Peyer's patch (tissue), 4 donors: ENCODE measurements around the gene ARID5A. TPM values are rescaled to one million over a fixed set of nuclear protein-coding genes. Genes with fewer than 3 reads are reported as not detected.
A peak's percentile ranks its signal among the peaks of the same experiment; 100 is the strongest.

Experiments used
- DNase-seq, 3 donors: peaks; one replicate each; pipeline ENCODE4 v3.0.0-alpha.2; 2017 to 2019
- H3K27ac ChIP-seq, 4 donors: fragments of 200-600 bp; sonication (generic); one replicate each; pipeline ENCODE4 v1.5.1; 2016 to 2019
- H3K27me3 ChIP-seq, 2 donors: fragments of 200-600 bp; sonication (generic); one replicate each; pipeline ENCODE4 v1.5.1; 2019
- H3K36me3 ChIP-seq, 3 donors: fragments of 200-600 bp; sonication (generic); one replicate each; pipeline ENCODE4 v1.5.1; 2016 to 2019
- H3K4me1 ChIP-seq, 4 donors: fragments of 200-600 bp; sonication (generic); one replicate each; pipeline ENCODE4 v1.5.1; 2016 to 2019
- H3K4me3 ChIP-seq, 4 donors: fragments of 200-600 bp; sonication (generic); 1 replicate in 3 of 4; 2 replicates in 1 of 4; pipeline ENCODE4 v1.5.1; 2016 to 2019; ENCODE audit warnings: mild to moderate bottlenecking in 1 of 4
- H3K9me3 ChIP-seq, 4 donors: fragments of 200-600 bp; sonication (generic); one replicate each; pipeline ENCODE4 v1.5.1; 2016 to 2019; ENCODE audit warnings: mild to moderate bottlenecking in 1 of 4
- POLR2A ChIP-seq, 2 donors: fragments of 450-650 bp; IDR thresholded peaks; one replicate each; pipeline ENCODE4 v1.5.1; 2017; ENCODE audit warnings: antibody characterized with exemption in 2 of 2, mild to moderate bottlenecking in 2 of 2, moderate library complexity in 2 of 2
- total RNA-seq, 4 donors: library from RNA; depleted of rRNA; stranded (reverse); fragments of >200 nt; gene quantifications; one replicate each; pipeline ENCODE4 v1.1.0, GENCODE V29; 2016
- TF ChIP-seq, protein P1 (sequence below), 6 experiments: fragments of 450-650 bp in 4 of 6; fragments of 200-600 bp in 2 of 6; sonication (generic) in 1 of 6; IDR thresholded peaks; one replicate each; pipeline ENCODE4 v1.5.1; 2017 to 2019; ENCODE audit warnings: antibody characterized with exemption in 6 of 6, mild to moderate bottlenecking in 3 of 6, moderate library complexity in 1 of 6

ARID5A gene
- total RNA-seq, 4 donors from 2014 or later, result 3.9 to 44.6 (median 16.9) TPM

DNA sequence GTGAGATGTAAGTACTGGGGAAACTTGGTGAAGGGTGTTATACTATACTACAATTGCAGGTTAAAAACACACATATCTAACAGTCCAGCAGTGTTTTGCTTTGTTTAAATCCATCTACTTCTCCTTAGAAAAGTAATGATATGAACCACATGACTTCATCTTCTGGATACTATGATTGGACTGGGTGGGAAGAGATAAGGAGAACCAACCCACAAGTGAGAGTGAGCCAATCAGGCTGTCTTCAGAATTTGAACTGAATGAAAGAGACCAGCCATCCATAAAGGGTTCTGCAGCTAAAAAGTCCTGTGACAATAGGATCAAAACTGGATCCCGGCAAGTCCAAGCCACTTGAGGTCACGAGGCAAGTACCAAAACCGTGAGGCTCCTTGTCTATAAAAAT, 54.9 kb downstream of the ARID5A start:
- TF ChIP-seq POLR2A (IDR thresholded peaks at IDR 0.05), result no peak
- TF ChIP-seq, protein P1, sequence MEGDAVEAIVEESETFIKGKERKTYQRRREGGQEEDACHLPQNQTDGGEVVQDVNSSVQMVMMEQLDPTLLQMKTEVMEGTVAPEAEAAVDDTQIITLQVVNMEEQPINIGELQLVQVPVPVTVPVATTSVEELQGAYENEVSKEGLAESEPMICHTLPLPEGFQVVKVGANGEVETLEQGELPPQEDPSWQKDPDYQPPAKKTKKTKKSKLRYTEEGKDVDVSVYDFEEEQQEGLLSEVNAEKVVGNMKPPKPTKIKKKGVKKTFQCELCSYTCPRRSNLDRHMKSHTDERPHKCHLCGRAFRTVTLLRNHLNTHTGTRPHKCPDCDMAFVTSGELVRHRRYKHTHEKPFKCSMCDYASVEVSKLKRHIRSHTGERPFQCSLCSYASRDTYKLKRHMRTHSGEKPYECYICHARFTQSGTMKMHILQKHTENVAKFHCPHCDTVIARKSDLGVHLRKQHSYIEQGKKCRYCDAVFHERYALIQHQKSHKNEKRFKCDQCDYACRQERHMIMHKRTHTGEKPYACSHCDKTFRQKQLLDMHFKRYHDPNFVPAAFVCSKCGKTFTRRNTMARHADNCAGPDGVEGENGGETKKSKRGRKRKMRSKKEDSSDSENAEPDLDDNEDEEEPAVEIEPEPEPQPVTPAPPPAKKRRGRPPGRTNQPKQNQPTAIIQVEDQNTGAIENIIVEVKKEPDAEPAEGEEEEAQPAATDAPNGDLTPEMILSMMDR (IDR thresholded peaks at IDR 0.05), result no peak
- no peaks in the 10 kb centered on the region for H3K4me1 ChIP-seq
- H3K4me3 ChIP-seq, result no peak overlapping the region
- no peaks in the 10 kb centered on the region for H3K27me3 ChIP-seq
- H3K9me3 ChIP-seq, result no peaks in the 10 kb centered on the region
- no peak for DNase-seq
- H3K36me3 ChIP-seq, result peaks cover 0 to 46% (median 0%) of the 10 kb centered on the region in 3 donors
- no peak overlapping the region for H3K27ac ChIP-seq

DNA sequence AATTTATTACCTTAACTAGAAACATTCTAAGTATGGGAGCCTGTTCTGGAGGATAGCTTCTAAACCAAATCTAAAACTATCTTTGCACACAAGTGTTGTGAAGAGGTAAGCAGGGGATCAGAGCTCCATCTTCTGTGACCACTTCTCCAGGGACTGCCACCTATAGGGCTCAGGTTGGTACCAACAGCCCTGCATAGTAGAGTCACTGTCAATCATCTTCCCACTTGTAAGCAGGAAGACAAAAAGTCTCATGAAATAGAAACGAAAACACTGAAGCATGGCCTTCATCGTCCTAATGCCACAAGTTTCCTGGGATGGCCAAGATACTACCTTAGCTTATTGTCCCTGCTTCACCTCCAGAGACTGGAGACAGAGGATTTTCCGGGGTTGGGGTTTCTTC, 57.7 kb downstream of the ARID5A start:
- Histone ChIP-seq H3K4me1 (no peaks in the 10 kb centered on the region), H3K4me3 (no peak overlapping the region), H3K27me3 (no peaks in the 10 kb centered on the region), H3K9me3 (no peaks in the 10 kb centered on the region), H3K27ac (peak overlapping the region in 2 of 4 donors; percentile 0 to 28), H3K36me3 (peaks cover 0 to 72% (median 0%) of the 10 kb centered on the region in 3 donors)
- no peak for DNase-seq
- TF ChIP-seq, protein P1 (IDR thresholded peaks at IDR 0.05), result no peak
- TF ChIP-seq POLR2A (IDR thresholded peaks at IDR 0.05), result no peak

DNA sequence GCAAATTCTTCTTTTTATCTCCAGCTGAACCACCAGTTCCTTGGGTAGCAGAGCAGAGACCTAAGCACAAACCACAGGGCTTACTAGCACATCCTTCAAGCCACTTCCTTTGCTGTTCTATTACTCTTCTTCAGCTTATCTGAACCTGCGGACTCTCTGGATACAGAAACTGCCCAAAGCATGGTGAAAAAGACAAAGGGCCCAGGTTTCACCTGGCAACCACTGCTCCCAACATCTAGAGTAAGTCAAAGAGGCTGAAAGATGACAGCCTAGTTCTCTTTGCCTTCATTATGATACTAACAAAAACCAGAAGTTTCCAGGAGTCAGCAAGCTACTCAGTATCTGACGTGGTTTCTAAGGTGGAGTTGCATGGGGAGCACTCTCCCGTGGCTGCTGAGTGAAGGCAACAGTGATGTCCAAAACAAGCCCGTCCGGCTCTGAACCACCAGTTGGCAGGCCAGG, 58.2 kb downstream of the ARID5A start:
- Histone ChIP-seq H3K27me3 (no peaks in the 10 kb centered on the region), H3K9me3 (no peaks in the 10 kb centered on the region), H3K4me1 (no peaks in the 10 kb centered on the region), H3K4me3 (no peak overlapping the region), H3K27ac (peak overlapping the region in 1 of 4 donors; percentile 44), H3K36me3 (peaks cover 0 to 75% (median 0%) of the 10 kb centered on the region in 3 donors)
- no peak for TF ChIP-seq POLR2A (IDR thresholded peaks at IDR 0.05)
- TF ChIP-seq, protein P1 (IDR thresholded peaks at IDR 0.05), result no peak
- DNase-seq, result no peak

DNA sequence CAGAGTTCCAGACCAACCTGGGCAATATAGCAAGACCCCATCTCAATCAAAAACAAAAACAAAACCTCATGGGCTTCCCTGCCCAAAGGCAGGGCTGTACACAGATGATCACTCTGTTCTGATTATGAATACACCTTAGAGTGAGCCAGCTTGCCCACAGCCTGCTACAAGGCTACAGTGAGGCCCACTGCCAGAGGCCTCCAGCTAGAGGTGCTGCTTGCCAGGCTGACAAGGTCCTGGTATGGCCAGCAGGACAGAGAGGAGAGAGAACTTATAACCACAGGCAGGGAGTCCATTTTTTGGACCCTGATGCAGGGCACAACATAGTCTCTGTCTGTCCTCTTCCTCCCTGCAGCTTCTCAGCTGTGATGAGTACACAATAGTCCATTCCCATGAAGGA, 60.0 kb downstream of the ARID5A start:
- DNase-seq, result no peak
- H3K27ac ChIP-seq, result no peak overlapping the region
- H3K4me3 ChIP-seq, result no peak overlapping the region
- no peaks in the 10 kb centered on the region for H3K9me3 ChIP-seq
- H3K36me3 ChIP-seq, result peaks cover 0 to 94% (median 0%) of the 10 kb centered on the region in 3 donors
- H3K4me1 ChIP-seq, result no peaks in the 10 kb centered on the region
- no peak for TF ChIP-seq POLR2A (IDR thresholded peaks at IDR 0.05)
- TF ChIP-seq, protein P1 (IDR thresholded peaks at IDR 0.05), result no peak
- H3K27me3 ChIP-seq, result no peaks in the 10 kb centered on the region

DNA sequence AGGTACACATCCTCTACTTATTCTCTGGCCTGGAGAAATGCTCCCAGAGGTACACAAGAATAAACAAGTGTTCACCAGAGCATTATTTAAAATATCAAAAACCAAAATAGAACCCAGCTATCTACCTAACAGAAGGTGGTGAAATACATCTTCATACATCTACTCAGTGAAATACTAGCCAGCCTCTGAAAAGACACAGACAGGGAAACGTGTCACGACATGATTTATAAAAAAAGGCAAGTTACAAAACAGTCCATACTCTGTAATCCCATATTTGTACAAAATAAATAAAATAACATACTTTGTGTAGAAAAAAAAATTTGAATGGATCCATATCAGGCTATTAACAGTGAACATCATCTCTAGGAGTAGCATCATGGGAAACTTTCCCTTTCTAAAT, 63.4 kb downstream of the ARID5A start:
- no peaks in the 10 kb centered on the region for H3K27me3 ChIP-seq
- H3K9me3 ChIP-seq, result no peaks in the 10 kb centered on the region
- H3K27ac ChIP-seq, result no peak overlapping the region
- H3K36me3 ChIP-seq, result peaks cover 0 to 96% (median 0%) of the 10 kb centered on the region in 3 donors
- TF ChIP-seq POLR2A (IDR thresholded peaks at IDR 0.05), result no peak
- TF ChIP-seq, protein P1 (IDR thresholded peaks at IDR 0.05), result no peak
- no peak overlapping the region for H3K4me3 ChIP-seq
- peaks cover 0 to 3% (median 0%) of the 10 kb centered on the region in 4 donors for H3K4me1 ChIP-seq
- DNase-seq, result no peak
